ENCODE results near the gene CALHM3. TPM values are rescaled to one million over a fixed set of nuclear protein-coding genes. Genes with fewer than 3 reads are reported as not detected.

CALHM3 gene
- total and polyA plus RNA-seq, 5 donors = not detected

DNA sequence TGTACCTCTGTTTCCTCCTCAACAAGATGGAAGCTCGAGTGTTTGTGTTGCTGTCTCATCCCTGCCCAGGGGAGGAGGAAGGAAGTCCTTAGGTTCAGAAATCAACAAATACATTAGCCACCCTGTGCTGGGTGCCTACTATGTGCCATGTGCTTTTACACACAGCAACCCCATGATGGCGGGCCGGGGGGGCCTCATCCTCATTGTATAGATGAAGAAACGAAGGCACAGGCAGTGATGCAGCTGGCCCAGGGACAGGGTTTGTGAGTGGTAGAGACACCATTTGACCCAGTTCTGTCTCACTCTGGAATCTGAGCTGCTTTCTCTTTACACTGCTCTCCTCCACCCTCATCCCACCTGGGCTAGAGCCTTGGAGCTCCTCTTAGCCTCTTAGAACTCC, 25.0 kb downstream of the CALHM3 start:
- Histone ChIP-seq H3K27ac (ENCODE audit: low read length) (no peak overlapping the region), H3K4me3 (ENCODE audit: low read length) (no peak overlapping the region), H3K4me1 (ENCODE audit: control insufficient read depth, insufficient read depth, low read length) (peaks cover 4% of the 10 kb centered on the region), H3K9me3 (ENCODE audit: control insufficient read depth, low read length) (no peaks in the 10 kb centered on the region), H3K27me3 (ENCODE audit: control insufficient read depth, insufficient read depth) (no peaks in the 10 kb centered on the region)
- intact Hi-C loops (cut with DNase I) = no loop called here
- ATAC-seq (no peak), DNase-seq (no peak)
- WGBS = 86% methylated on average over 4 of the region's 4 CpGs

DNA sequence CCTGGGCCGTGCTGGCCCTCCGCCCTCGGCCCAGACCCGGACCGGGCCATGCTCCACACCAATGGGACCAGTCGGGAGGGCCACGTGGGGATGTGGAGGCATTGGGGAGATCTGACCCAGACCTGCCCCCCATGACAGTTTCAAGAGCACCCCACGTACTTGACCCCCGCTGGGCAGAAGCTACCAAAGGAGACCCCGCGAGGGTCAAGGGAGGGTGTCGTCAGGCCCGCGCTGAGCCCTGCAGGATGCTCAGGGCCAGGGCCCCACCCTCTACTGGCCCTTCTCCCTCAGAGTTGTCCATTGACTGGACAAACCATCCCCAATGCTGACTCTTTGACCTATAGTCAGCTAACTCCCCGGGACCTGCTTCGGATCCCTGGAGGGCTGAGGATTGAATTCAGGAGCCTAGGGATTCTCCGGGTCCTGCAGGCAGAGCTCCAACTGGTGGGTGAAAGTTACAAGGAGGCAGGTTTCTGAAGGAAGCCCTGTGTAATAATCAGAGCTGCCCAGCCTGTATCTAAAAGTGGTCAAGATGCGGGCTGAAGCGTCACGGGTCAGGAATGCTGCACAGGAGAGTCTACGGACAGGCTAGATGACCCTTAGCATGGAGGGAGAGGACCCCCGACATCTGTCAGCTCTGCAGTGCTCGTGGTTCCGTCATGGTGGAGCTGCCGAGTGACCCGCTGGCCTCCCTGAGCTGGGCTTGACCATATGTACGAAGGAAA, 26.4 kb downstream of the CALHM3 start:
- H3K4me3 ChIP-seq (ENCODE audit: low read length) = peak overlapping the region; percentile 69
- WGBS = 28% methylated on average over 27 of the region's 27 CpGs
- H3K27me3 ChIP-seq (ENCODE audit: control insufficient read depth, insufficient read depth) = no peaks in the 10 kb centered on the region
- ATAC-seq (peak; percentile 0 to 1), DNase-seq (no peak)
- peak overlapping the region; percentile 40 for H3K27ac ChIP-seq (ENCODE audit: low read length)
- peaks cover 4% of the 10 kb centered on the region for H3K4me1 ChIP-seq (ENCODE audit: control insufficient read depth, insufficient read depth, low read length)
- no peaks in the 10 kb centered on the region for H3K9me3 ChIP-seq (ENCODE audit: control insufficient read depth, low read length)
- intact Hi-C loops (cut with DNase I) = no loop called here

DNA sequence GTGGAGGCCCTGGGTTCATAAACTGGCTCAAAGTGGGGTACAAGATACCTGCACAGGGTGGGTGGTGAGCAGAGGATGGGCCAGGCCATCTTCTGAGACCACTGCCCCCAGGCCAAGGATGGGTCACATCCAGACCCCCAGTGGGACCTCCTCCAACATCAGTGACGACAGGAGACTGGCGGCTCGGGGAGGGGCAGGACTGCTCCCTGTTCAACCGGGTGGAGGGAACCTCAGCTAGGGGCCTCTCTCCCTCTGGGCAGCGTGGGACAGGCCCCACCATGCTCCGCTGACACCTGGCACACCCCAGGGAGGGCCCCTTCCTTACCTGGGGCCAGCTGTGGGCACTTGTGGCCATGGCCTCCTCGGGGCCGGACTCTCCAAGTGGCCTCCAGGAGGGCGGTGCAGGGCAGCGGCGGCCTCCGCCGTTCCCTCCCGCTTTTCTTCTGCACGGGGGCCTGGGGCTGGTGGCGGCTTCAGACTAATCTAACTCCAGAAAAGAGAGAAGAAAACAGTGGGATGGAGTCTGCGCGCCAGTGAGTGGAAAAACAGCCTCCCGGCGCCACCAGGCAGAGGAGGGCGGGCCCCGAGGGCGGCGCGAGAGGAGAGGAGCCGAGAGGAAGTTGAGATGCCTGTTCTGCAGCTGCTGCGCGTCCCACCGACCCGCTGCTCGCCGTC, 27.1 kb downstream of the CALHM3 start, which contains the start of gene CALHM2:
CALHM2 (minus strand) TSS at position 540 of the 675 bp plus-strand sequence. CDS start 2,429 bp downstream, outside the sequence.
- Histone ChIP-seq H3K4me3 (ENCODE audit: low read length) (peak within 1 kb of the TSS; percentile 69), H3K27ac (ENCODE audit: low read length) (peak within 1 kb of the TSS; percentile 92), H3K4me1 (ENCODE audit: control insufficient read depth, insufficient read depth, low read length) (peaks cover 11% of the 10 kb centered on the region), H3K27me3 (ENCODE audit: control insufficient read depth, insufficient read depth) (no peaks in the 10 kb centered on the region), H3K9me3 (ENCODE audit: control insufficient read depth, low read length) (no peaks in the 10 kb centered on the region)
- DNase-seq (peak; percentile 78 to 92 (median 91)), ATAC-seq (peak; percentile 74 to 79)
- 4% methylated on average over 32 of the region's 32 CpGs for WGBS
- intact Hi-C loops (cut with DNase I) = no loop called here

DNA sequence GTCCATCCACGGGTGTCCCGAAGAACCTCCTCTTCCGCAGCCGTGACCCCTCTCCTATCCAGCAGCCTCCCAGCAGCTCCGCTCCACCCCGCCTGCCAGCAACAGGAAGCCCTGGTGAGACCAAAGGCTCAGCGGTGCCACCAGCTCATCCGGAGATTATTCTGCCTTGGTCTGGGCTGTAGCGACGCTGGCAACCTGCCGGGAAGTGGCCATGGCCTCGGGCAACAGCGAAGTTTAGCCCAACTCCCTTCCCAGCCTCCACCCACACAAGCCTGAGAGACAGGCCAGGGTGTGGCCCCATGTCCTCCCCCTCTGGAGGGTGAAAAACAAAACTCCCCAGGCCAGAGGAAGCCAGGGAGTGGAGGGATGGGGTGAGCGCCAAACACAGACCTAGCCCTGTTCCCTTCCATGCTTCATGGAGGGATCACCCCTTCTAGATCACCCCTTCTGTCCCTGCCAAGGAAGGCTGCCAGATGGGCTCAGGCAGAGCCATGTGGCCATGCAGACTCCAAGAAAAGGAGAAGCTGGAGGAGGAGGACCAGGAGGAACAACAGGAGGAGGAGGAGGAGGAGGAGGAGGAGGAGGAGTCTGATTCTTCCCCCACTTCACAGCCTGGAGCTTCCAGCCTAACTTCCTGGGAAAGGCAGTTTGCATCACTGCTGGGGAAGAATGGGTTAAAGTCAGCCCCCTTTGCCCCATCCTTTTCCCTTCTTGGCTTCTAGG, 27.8 kb downstream of the CALHM3 start:
- Histone ChIP-seq H3K4me1 (ENCODE audit: control insufficient read depth, insufficient read depth, low read length) (peaks cover 13% of the 10 kb centered on the region), H3K4me3 (ENCODE audit: low read length) (peak overlapping the region; percentile 69), H3K27me3 (ENCODE audit: control insufficient read depth, insufficient read depth) (no peaks in the 10 kb centered on the region), H3K9me3 (ENCODE audit: control insufficient read depth, low read length) (no peaks in the 10 kb centered on the region), H3K27ac (ENCODE audit: low read length) (peak overlapping the region; percentile 92)
- DNase-seq (peak; percentile 91 to 96 (median 93)), ATAC-seq (peak; percentile 82 to 83)
- 29% methylated on average over 14 of the region's 14 CpGs for WGBS
- intact Hi-C loops (cut with DNase I) = no loop called here

DNA sequence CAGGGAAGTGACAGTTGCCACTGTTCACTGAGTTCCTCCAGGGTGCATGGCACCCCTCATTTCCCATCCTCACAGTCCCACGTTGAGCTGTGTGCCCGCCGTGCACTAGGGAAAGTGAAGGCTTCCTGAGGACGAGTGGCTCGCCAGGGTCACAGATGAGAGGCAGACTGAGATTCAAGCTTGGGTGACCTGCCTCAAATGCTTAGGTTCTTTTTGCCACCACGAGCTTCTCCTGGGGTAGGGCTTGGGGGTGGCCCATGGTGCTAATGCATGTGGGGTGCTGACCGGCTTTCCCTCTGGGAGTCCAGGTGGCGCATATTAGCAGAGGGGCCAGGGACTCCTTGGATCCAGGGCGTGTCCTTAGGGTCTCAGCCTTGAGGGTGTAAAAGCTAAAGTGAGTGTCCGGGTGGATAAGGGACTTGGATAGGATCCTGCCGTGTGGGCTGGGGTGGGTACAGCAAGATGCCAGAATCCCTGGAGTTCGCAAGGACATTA, 28.8 kb downstream of the CALHM3 start:
- peaks cover 20% of the 10 kb centered on the region for H3K4me1 ChIP-seq (ENCODE audit: control insufficient read depth, insufficient read depth, low read length)

DNA sequence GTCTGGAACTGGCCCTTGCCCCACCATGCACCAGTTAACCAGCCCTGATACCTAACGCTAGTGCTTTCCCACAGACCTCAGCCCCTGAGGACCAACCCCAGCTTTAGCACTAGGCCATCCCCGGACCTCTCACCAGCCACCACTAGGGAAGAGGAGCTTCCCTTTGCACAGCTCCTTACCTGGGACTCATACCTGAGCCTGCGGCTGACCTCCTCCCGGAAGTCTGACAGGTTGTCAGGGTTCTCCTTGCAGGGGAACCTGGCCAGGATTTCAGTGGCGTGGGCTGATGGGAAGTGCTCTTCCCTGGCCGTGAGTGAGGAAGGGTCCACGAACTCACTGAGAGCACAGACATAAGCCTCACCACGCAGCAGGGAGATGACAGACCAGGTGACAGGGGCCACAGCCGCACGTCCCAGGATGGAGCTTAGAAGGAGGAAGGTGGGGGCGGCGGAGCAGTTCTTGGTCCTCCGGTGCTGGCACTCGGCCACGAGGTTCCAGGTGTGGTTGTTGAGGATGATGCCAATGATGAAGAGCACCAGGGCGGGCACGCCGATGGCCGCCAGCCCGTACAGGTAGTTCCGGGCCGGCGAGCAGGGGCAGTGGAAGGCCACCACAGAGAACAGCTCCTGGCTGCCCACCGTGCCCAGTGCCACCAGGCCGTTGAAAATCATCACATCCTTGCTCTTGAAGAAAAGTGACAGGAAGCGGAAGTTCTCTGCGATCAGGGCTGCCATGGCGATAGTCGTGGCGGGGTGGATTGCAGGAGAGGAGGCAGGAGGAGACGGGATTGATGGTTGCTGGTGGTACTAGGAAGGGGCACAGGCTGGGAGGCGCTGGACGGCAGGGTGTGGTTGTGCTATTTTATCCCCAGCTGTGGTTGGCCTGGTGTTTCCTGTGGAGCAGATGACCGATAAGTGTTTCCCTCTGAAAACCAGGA, 29.6 kb downstream of the CALHM3 start:
- intact Hi-C loops (cut with DNase I) = no loop called here
- H3K27ac ChIP-seq (ENCODE audit: low read length) = peak overlapping the region; percentile 28
- no peak for ATAC-seq
- H3K4me1 ChIP-seq (ENCODE audit: control insufficient read depth, insufficient read depth, low read length) = peaks cover 26% of the 10 kb centered on the region
- H3K27me3 ChIP-seq (ENCODE audit: control insufficient read depth, insufficient read depth) = no peaks in the 10 kb centered on the region
- H3K9me3 ChIP-seq (ENCODE audit: control insufficient read depth, low read length) = no peaks in the 10 kb centered on the region
- peak; percentile 50 to 79 (median 74) for DNase-seq
- H3K4me3 ChIP-seq (ENCODE audit: low read length) = no peak overlapping the region
- WGBS = 76% methylated on average over 34 of the region's 34 CpGs

More for the DNA sequence above, 28.8 kb downstream of the CALHM3 start:
- no peaks in the 10 kb centered on the region for H3K9me3 ChIP-seq (ENCODE audit: control insufficient read depth, low read length)
- intact Hi-C loops (cut with DNase I) = no loop called here
- WGBS = 71% methylated on average over 12 of the region's 12 CpGs
- DNase-seq = no peak
- no peak for ATAC-seq
- peak overlapping the region; percentile 2 for H3K27ac ChIP-seq (ENCODE audit: low read length)
- no peaks in the 10 kb centered on the region for H3K27me3 ChIP-seq (ENCODE audit: control insufficient read depth, insufficient read depth)
- H3K4me3 ChIP-seq (ENCODE audit: low read length) = peak overlapping the region; percentile 69

DNA sequence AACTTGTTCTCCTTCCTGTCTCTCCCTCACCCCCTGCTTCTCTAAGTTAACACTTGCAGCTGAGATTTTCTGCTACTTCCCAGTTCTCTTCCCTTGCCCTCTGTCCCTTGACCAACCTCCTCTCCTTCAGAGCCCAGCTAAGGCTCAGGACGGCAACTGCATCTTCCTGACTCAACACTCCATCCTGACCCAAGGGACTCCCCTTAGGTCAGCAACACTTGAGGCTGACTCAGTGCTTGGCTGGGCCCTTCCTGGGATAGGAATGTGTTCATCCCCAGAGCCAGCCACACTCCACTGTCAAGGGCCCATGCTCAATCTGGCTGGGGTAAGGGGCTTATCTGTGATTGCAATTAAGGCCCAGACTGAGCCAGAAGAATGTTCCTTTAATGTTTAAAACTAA, 30.3 kb downstream of the CALHM3 start:
- H3K4me1 ChIP-seq (ENCODE audit: control insufficient read depth, insufficient read depth, low read length) = peaks cover 29% of the 10 kb centered on the region
- WGBS = 48% methylated on average over 1 of the region's 1 CpG

DNA sequence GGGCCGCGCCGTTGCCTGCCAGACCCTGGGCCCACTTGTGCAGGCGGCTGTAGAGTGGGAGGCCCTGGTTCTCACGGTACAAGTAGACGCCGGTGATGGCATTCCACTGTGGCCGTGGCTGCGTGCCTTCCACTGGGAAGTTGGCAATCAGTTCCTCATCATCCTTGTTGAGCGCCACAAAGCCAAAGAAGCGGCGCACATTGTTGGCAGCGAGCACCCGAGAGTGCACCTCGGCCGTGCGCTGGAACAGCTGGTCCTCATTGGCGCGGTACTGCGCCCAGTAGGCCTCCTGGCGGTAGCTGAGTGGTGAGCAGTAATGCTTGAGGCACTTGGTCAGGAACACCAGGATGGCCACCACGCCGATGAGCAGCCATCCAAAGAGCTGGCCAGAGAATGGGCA, 31.9 kb downstream of the CALHM3 start:
- 94% methylated on average over 23 of the region's 23 CpGs for WGBS
- intact Hi-C loops (cut with DNase I) = no loop called here
- Histone ChIP-seq H3K27me3 (ENCODE audit: control insufficient read depth, insufficient read depth) (no peaks in the 10 kb centered on the region), H3K4me3 (ENCODE audit: low read length) (no peak overlapping the region), H3K4me1 (ENCODE audit: control insufficient read depth, insufficient read depth, low read length) (peaks cover 29% of the 10 kb centered on the region), H3K27ac (ENCODE audit: low read length) (peak overlapping the region; percentile 45), H3K9me3 (ENCODE audit: control insufficient read depth, low read length) (no peaks in the 10 kb centered on the region)
- DNase-seq (peak in 2 of 3 donors; percentile 59), ATAC-seq (no peak)

More for the DNA sequence above, 30.3 kb downstream of the CALHM3 start:
- ATAC-seq = peak; percentile 40 to 42
- Histone ChIP-seq H3K4me3 (ENCODE audit: low read length) (no peak overlapping the region), H3K9me3 (ENCODE audit: control insufficient read depth, low read length) (no peaks in the 10 kb centered on the region), H3K27me3 (ENCODE audit: control insufficient read depth, insufficient read depth) (no peaks in the 10 kb centered on the region), H3K27ac (ENCODE audit: low read length) (no peak overlapping the region)
- intact Hi-C loops (cut with DNase I) = no loop called here
- DNase-seq = peak; percentile 74 to 88 (median 86)

DNA sequence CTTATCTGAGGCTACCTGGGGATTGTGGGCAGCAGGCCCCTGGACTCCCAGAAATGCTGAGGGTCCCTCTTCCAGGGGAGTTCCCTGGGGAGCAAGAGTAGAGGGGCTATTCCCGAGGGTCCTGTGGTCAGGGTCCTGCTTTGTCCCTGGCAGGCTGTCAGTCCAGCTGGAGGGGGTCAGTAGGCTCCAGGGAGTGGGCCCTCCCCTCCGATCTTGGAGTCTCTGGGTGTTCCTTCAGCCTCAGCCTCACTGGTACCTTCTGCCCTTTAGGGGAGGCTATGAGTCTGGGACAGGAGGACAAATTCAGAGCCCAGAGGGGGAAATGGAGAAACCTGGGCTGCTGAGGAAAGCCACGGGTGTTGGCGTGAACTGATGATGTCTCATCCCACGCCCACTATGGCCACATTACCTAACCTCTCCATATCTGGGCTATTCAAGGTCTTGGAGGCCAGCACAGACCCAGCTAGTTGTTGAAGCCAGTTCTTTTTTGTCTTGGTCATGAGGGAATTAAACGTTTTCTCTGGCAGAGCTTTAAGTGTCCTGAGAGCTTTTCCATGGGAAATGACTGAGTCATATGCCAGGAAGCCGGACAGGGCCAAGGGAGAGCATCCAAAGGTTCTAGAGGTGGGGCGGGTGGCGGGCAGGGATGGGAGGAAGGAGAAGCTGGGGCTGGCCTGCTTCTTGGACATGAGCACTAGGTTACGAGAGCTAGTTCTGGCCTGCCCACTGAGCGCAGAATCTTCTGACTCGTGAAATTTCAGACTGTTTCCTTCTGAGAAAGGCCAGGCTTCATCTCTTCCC, 33.1 kb downstream of the CALHM3 start:
- intact Hi-C loops (cut with DNase I) = no loop called here
- H3K4me3 ChIP-seq (ENCODE audit: low read length) = no peak overlapping the region
- 39% methylated on average over 12 of the region's 12 CpGs for WGBS
- H3K27me3 ChIP-seq (ENCODE audit: control insufficient read depth, insufficient read depth) = no peaks in the 10 kb centered on the region
- H3K9me3 ChIP-seq (ENCODE audit: control insufficient read depth, low read length) = no peaks in the 10 kb centered on the region
- ATAC-seq = peak; percentile 82 to 83
- peak overlapping the region; percentile 77 for H3K27ac ChIP-seq (ENCODE audit: low read length)
- peaks cover 29% of the 10 kb centered on the region for H3K4me1 ChIP-seq (ENCODE audit: control insufficient read depth, insufficient read depth, low read length)
- peak; percentile 92 to 94 (median 93) for DNase-seq
